ENCODE data around the gene TNN. TPM values are rescaled to one million over a fixed set of nuclear protein-coding genes. Genes with fewer than 3 reads are reported as not detected.

The TNN gene
- total RNA-seq, 1 experiment from 2014 or later, result 0.11 TPM

DNA sequence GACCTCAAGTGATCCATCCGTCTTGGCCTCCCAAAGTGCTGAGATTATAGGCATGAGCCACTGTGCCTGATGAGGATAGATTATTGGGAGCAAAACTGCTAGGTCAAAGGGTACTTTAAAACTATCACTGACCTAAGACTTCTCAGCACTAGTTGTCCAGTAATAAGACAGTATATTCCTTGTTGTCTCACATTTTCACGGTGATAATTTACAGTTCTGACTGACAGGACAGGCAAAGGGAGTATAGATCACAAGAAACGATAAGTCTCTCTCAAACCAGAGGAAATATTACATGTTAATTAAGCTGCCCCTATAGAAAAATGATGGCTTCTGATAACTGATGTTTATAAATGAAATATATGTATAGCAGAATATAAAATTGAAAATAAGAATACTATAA is 48.1 kb upstream of the TNN start:
- WGBS (ENCODE audit: extremely low coverage, insufficient read length, low lambda C conversion rate), result no CpG with 5 or more reads among the region's 3 CpGs
- Mint-ChIP-seq H3K4me3 (no peak overlapping the region), H3K27ac (no peak overlapping the region), H3K4me1 (peaks cover 0 to 10% of the 10 kb centered on the region in 2 experiments; a peak in 2 of 4 replicates), H3K9me3 (no peaks in the 10 kb centered on the region; a peak in 1 of 5 replicates), H3K36me3 (ENCODE audit: insufficient read depth in 1 of 3, low read depth in 3 of 3) (peaks cover 9 to 22% (median 11%) of the 10 kb centered on the region in 3 experiments; a peak in 6 of 7 replicates), H3K27me3 (ENCODE audit: low read depth) (no peaks in the 10 kb centered on the region)
- no peak overlapping the region for H3K4me2 ChIP-seq (ENCODE audit: insufficient read depth, insufficient read length, low read length)
- no peak overlapping the region for H3K14ac ChIP-seq (ENCODE audit: insufficient read depth, low read length)
- no peak overlapping the region for H2AK5ac ChIP-seq (ENCODE audit: insufficient read length, low read length)
- H2BK5ac ChIP-seq (ENCODE audit: insufficient read length, low read length), result no peak overlapping the region
- H4K8ac ChIP-seq (replicated peaks; ENCODE audit: insufficient read length, low read depth, low read length), result no peak overlapping the region
- no peak overlapping the region for H3K56ac ChIP-seq (ENCODE audit: insufficient read length, low read depth, low read length)
- peaks cover 5% of the 10 kb centered on the region for H3K23me2 ChIP-seq (ENCODE audit: insufficient read length, low read depth, low read length, poor library complexity, severe bottlenecking)
- no peak overlapping the region for H2BK12ac ChIP-seq (ENCODE audit: insufficient read length, low read depth, low read length)
- H3K27me3 ChIP-seq (ENCODE audit: insufficient read depth, low read length), result no peaks in the 10 kb centered on the region
- no peak overlapping the region for H3K18ac ChIP-seq (ENCODE audit: insufficient read length, low read depth, low read length)
- TF ChIP-seq, protein P1, sequence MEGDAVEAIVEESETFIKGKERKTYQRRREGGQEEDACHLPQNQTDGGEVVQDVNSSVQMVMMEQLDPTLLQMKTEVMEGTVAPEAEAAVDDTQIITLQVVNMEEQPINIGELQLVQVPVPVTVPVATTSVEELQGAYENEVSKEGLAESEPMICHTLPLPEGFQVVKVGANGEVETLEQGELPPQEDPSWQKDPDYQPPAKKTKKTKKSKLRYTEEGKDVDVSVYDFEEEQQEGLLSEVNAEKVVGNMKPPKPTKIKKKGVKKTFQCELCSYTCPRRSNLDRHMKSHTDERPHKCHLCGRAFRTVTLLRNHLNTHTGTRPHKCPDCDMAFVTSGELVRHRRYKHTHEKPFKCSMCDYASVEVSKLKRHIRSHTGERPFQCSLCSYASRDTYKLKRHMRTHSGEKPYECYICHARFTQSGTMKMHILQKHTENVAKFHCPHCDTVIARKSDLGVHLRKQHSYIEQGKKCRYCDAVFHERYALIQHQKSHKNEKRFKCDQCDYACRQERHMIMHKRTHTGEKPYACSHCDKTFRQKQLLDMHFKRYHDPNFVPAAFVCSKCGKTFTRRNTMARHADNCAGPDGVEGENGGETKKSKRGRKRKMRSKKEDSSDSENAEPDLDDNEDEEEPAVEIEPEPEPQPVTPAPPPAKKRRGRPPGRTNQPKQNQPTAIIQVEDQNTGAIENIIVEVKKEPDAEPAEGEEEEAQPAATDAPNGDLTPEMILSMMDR (conservative IDR thresholded peaks at IDR 0.05), result no peak
- H3K4me1 ChIP-seq (ENCODE audit: insufficient read depth, low read length), result peaks cover 2% of the 10 kb centered on the region; the same call in 1 of the 2 replicates
- H3K79me2 ChIP-seq (ENCODE audit: insufficient read depth, low read length), result peaks cover 9% of the 10 kb centered on the region; the same call in 1 of the 2 replicates
- no peak overlapping the region for H3K4ac ChIP-seq (ENCODE audit: low read depth, low read length)
- H3K9me3 ChIP-seq (ENCODE audit: control insufficient read depth, low read depth, low read length), result no peaks in the 10 kb centered on the region
- no peak overlapping the region for H3K9ac ChIP-seq (ENCODE audit: extremely low read depth, insufficient read length, low read length)
- H2BK15ac ChIP-seq (ENCODE audit: low read depth, low read length), result no peak overlapping the region
- no peaks in the 10 kb centered on the region for H4K20me1 ChIP-seq (ENCODE audit: control insufficient read depth, insufficient read depth, insufficient read length)
- DNase-seq, result no peak
- no peak overlapping the region for H2BK20ac ChIP-seq (ENCODE audit: low read depth, low read length, poor library complexity, severe bottlenecking)
- peaks cover 4% of the 10 kb centered on the region for H3K79me1 ChIP-seq (ENCODE audit: insufficient read depth, low read depth, low read length, poor library complexity, severe bottlenecking)
- no peak overlapping the region for H2AFZ ChIP-seq (ENCODE audit: low read length)
- H2BK120ac ChIP-seq (ENCODE audit: low read depth, low read length, poor library complexity, severe bottlenecking), result no peak overlapping the region
- no peak overlapping the region for H4K91ac ChIP-seq (ENCODE audit: insufficient read length, low read depth, low read length)
- H3K23ac ChIP-seq (ENCODE audit: insufficient read length, low read depth, low read length), result no peak overlapping the region
- H4K5ac ChIP-seq (ENCODE audit: insufficient read length, low read depth, low read length), result no peak overlapping the region
- H3T11ph ChIP-seq (ENCODE audit: low read length), result no peak overlapping the region
- H3K27ac ChIP-seq (ENCODE audit: insufficient read length, low read depth, low read length), result no peak overlapping the region
